ENCODE data around the gene KRT20. TPM values are rescaled to one million over a fixed set of nuclear protein-coding genes. Genes with fewer than 3 reads are reported as not detected.

The KRT20 gene
- total and polyA plus RNA-seq, 2 of the 8 experiments (the other 6 are each of a cell fraction or from before 2014, with no cell fraction given): not detected

DNA sequence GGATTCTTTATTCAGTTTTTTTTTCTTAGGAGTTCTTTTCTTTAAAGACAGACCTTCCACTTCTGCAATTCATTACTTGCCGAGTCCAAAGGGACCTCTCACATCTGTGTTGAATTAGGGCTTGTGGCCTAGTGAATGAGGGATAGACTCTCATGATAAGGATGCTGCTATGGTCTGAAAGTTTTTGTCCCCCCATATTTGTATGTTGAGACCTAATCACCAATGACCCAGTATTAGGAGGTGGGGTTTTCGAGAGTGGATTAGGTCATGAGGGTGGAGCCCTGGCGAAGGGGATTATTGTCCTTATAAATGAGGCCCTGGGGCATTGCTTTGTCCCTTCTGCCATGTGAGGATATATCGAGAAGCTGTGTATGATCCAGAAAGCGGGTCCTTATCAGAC is 27.5 kb downstream of the KRT20 start:
- Histone ChIP-seq H2AK5ac (ENCODE audit: low read depth, low read length) (no peak overlapping the region), H3K14ac (ENCODE audit: insufficient read length) (no peak overlapping the region), H2BK120ac (replicated peaks; ENCODE audit: low read depth, low read length) (no peak overlapping the region), H3K27ac (ENCODE audit: low read depth, low read length) (no peak overlapping the region), H3K4me2 (ENCODE audit: insufficient read depth in 1 of 2, low read depth in 2 of 2, low read length in 2 of 2) (no peak overlapping the region), H3K18ac (ENCODE audit: extremely low read depth, low read length) (no peak overlapping the region; the same call in 1 of the 2 replicates), H4K8ac (ENCODE audit: extremely low read depth, insufficient read depth, low read length) (no peak overlapping the region), H2BK12ac (ENCODE audit: low read depth, low read length) (no peak overlapping the region), H3K4ac (replicated peaks; ENCODE audit: insufficient read length, low read depth, low read length) (no peak overlapping the region), H2AFZ (ENCODE audit: low read length) (no peak overlapping the region), H4K91ac (replicated peaks; ENCODE audit: insufficient read length, low read length) (no peak overlapping the region), H3K9me3 (ENCODE audit: insufficient read depth in 2 of 2, low read depth in 1 of 2, low read length in 1 of 2) (no peaks in the 10 kb centered on the region; a peak in 1 of 4 replicates), H3K4me1 (replicated peaks in 1 of 4; ENCODE audit: control insufficient read depth in 3 of 4, insufficient read depth in 4 of 4, low read length in 3 of 4) (peaks cover 0 to 5% (median 2%) of the 10 kb centered on the region in 4 experiments; a peak in 3 of 7 replicates), H4K20me1 (replicated peaks in 1 of 2; ENCODE audit: control insufficient read depth in 1 of 2, insufficient read depth in 2 of 2, low read length in 2 of 2) (no peaks in the 10 kb centered on the region), H2BK5ac (ENCODE audit: low read depth, low read length) (no peak overlapping the region), H3K27me3 (replicated peaks in 1 of 4; ENCODE audit: control insufficient read depth in 3 of 4, extremely low read depth in 1 of 4, insufficient read depth in 3 of 4, low read length in 3 of 4) (no peaks in the 10 kb centered on the region; a peak in 1 of 7 replicates), H2BK20ac (ENCODE audit: low read length) (no peak overlapping the region), H3K23ac (ENCODE audit: insufficient read length) (no peak overlapping the region), H3K79me2 (ENCODE audit: control insufficient read depth in 1 of 2, insufficient read depth in 2 of 2, low read length in 2 of 2) (no peaks in the 10 kb centered on the region), H3K56ac (replicated peaks; ENCODE audit: insufficient read length, low read depth, low read length) (no peak overlapping the region), H3K79me1 (ENCODE audit: low read depth, low read length) (no peaks in the 10 kb centered on the region), H3K4me3 (ENCODE audit: extremely low read depth in 1 of 4, insufficient read depth in 2 of 4, low read depth in 3 of 4, low read length in 4 of 4) (no peak overlapping the region), H4K5ac (ENCODE audit: insufficient read length, low read depth, low read length) (no peak overlapping the region), H3K9ac (replicated peaks in 1 of 4; ENCODE audit: extremely low read depth in 1 of 4, low read depth in 3 of 4, low read length in 3 of 4) (no peak overlapping the region), H3K36me3 (ENCODE audit: control insufficient read depth in 2 of 4, insufficient read depth in 4 of 4, low read length in 3 of 4) (no peaks in the 10 kb centered on the region), H3K23me2 (ENCODE audit: low read depth, low read length) (no peaks in the 10 kb centered on the region), H2BK15ac (ENCODE audit: low read length) (no peak overlapping the region)
- 84% methylated on average over 5 of the region's 5 CpGs; no CpG with 5 or more reads in 1 of the 2 experiments for WGBS, 2 experiments (ENCODE audit: extremely low coverage in 1 of 2, insufficient coverage in 1 of 2, insufficient read length in 1 of 2, insufficient replicate concordance in 2 of 2, low coverage in 1 of 2, low lambda C conversion rate in 2 of 2, missing lambda C conversion rate in 1 of 2)
- DNase-seq (ENCODE audit: low read depth in 1 of 2, low spot score in 2 of 2) (no peak), FAIRE-seq (no peak)
- POLR2A ChIA-PET (ENCODE audit: partially characterized antibody): interaction anchor here (0.8 kb wide), 1 partner anchor 471 kb away, joined by 3 read pairs; no protein-coding TSS in a partner anchor
- CTCF ChIA-PET (ENCODE audit: partially characterized antibody): interaction anchor here (0.6 to 6.6 kb wide), 15 partner anchors 9 to 833 kb away, joined by 3 to 42 read pairs (median 3); partner anchors contain the start of gene KRT12
- TF ChIP-seq POLR2A (IDR thresholded peaks at IDR 0.05; ENCODE audit: control extremely low read depth in 1 of 2, low read depth in 2 of 2, low read length in 2 of 2) (no peak), PHF8 (conservative IDR thresholded peaks at IDR 0.05; ENCODE audit: low read depth, low read length) (no peak), POU5F1 (IDR thresholded peaks at IDR 0.05; ENCODE audit: low read depth, low read length) (no peak)
- TF ChIP-seq, protein P1, sequence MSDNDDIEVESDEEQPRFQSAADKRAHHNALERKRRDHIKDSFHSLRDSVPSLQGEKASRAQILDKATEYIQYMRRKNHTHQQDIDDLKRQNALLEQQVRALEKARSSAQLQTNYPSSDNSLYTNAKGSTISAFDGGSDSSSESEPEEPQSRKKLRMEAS (IDR thresholded peaks at IDR 0.05): no peak
- TF ChIP-seq, protein P2, sequence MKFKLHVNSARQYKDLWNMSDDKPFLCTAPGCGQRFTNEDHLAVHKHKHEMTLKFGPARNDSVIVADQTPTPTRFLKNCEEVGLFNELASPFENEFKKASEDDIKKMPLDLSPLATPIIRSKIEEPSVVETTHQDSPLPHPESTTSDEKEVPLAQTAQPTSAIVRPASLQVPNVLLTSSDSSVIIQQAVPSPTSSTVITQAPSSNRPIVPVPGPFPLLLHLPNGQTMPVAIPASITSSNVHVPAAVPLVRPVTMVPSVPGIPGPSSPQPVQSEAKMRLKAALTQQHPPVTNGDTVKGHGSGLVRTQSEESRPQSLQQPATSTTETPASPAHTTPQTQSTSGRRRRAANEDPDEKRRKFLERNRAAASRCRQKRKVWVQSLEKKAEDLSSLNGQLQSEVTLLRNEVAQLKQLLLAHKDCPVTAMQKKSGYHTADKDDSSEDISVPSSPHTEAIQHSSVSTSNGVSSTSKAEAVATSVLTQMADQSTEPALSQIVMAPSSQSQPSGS (IDR thresholded peaks at IDR 0.05; ENCODE audit: low read length): no peak
